ENCODE data around the gene DIP2B. TPM values are rescaled to one million over a fixed set of nuclear protein-coding genes. Genes with fewer than 3 reads are reported as not detected.
"Not testable (repeated sequence)": the region's sequence is repeated elsewhere in the genome, so short reads cannot be mapped to it uniquely, and the experiment has no call there.

The DIP2B gene
- total RNA-seq, 4 donors from 2014 or later = 68.6 to 97.2 (median 73.7) TPM

- Histone ChIP-seq H3K27ac (peak overlapping the region; percentile 99), H3K4me1 (peaks cover 46% of the 10 kb centered on the region), H3K36me3 (no peaks in the 10 kb centered on the region), H3K4me3 (peak overlapping the region; percentile 92), H3K27me3 (no peaks in the 10 kb centered on the region), H3K9me3 (no peaks in the 10 kb centered on the region)
- 12% methylated on average over 13 of the region's 13 CpGs for WGBS
- TF ChIP-seq CTCF (IDR thresholded peaks at IDR 0.05) = peak; percentile 29 to 60
- no peak for TF ChIP-seq POLR2AphosphoS5 (IDR thresholded peaks at IDR 0.05)
- no peak for DNase-seq (ENCODE audit: low spot score in 2 of 2)
These were observed 260.5 kb downstream of the DIP2B start for GRCh38 chr12:50765095-50765911.

GRCh38 chr12:50768391-50768790 is 263.6 kb downstream of the DIP2B start:
- DNase-seq (ENCODE audit: low spot score in 2 of 2) = no peak
- H3K4me1 ChIP-seq = peaks cover 27% of the 10 kb centered on the region
- H3K4me3 ChIP-seq = no peak overlapping the region
- H3K9me3 ChIP-seq = no peaks in the 10 kb centered on the region
- H3K36me3 ChIP-seq = peaks cover 7% of the 10 kb centered on the region
- H3K27me3 ChIP-seq = no peaks in the 10 kb centered on the region
- H3K27ac ChIP-seq = no peak overlapping the region
- WGBS = 49% methylated on average over 3 of the region's 3 CpGs
- no peak for TF ChIP-seq EP300 (IDR thresholded peaks at IDR 0.05)
- no peak for TF ChIP-seq POLR2A (IDR thresholded peaks at IDR 0.05)
- no peak for TF ChIP-seq POLR2AphosphoS5 (IDR thresholded peaks at IDR 0.05)

GRCh38 chr12:50768813-50769212 is 264.0 kb downstream of the DIP2B start:
- H3K9me3 ChIP-seq; H3K36me3 ChIP-seq; H3K27me3 ChIP-seq; H3K4me3 ChIP-seq; DNase-seq (ENCODE audit: low spot score in 2 of 2); H3K27ac ChIP-seq: not testable (repeated sequence)
- peaks cover 27% of the 10 kb centered on the region for H3K4me1 ChIP-seq
- WGBS = 67% methylated on average over 2 of the region's 2 CpGs

GRCh38 chr12:50771409-50771808 is 266.6 kb downstream of the DIP2B start:
- Histone ChIP-seq H3K27me3 (no peaks in the 10 kb centered on the region), H3K27ac (no peak overlapping the region), H3K36me3 (peaks cover 7% of the 10 kb centered on the region), H3K4me3 (no peak overlapping the region), H3K4me1 (peaks cover 12% of the 10 kb centered on the region), H3K9me3 (no peaks in the 10 kb centered on the region)
- WGBS = 100% methylated on average over 5 of the region's 5 CpGs
- TF ChIP-seq EP300 (IDR thresholded peaks at IDR 0.05) = no peak
- TF ChIP-seq CTCF (IDR thresholded peaks at IDR 0.05) = no peak
- no peak for TF ChIP-seq POLR2A (IDR thresholded peaks at IDR 0.05)
- no peak for TF ChIP-seq POLR2AphosphoS5 (IDR thresholded peaks at IDR 0.05)
- DNase-seq (ENCODE audit: low spot score in 2 of 2) = no peak

GRCh38 chr12:50772470-50772869 is 267.7 kb downstream of the DIP2B start:
- TF ChIP-seq EP300 (IDR thresholded peaks at IDR 0.05) (no peak), POLR2AphosphoS5 (IDR thresholded peaks at IDR 0.05) (no peak), POLR2A (IDR thresholded peaks at IDR 0.05) (no peak), CTCF (IDR thresholded peaks at IDR 0.05) (no peak)
- WGBS = 93% methylated on average over 5 of the region's 5 CpGs
- no peak overlapping the region for H3K4me3 ChIP-seq

GRCh38 chr12:50772877-50773276 is 268.1 kb downstream of the DIP2B start:
- Histone ChIP-seq H3K27ac (no peak overlapping the region), H3K9me3 (no peaks in the 10 kb centered on the region), H3K4me1 (peaks cover 9% of the 10 kb centered on the region), H3K27me3 (no peaks in the 10 kb centered on the region), H3K36me3 (peaks cover 7% of the 10 kb centered on the region), H3K4me3 (no peak overlapping the region)
- no peak for DNase-seq (ENCODE audit: low spot score in 2 of 2)
- WGBS = 100% methylated on average over 2 of the region's 2 CpGs
- TF ChIP-seq CTCF (IDR thresholded peaks at IDR 0.05) = no peak
- TF ChIP-seq EP300 (IDR thresholded peaks at IDR 0.05) = no peak
- no peak for TF ChIP-seq POLR2A (IDR thresholded peaks at IDR 0.05)
- no peak for TF ChIP-seq POLR2AphosphoS5 (IDR thresholded peaks at IDR 0.05)

More at GRCh38 chr12:50772470-50772869, 267.7 kb downstream of the DIP2B start:
- H3K4me1 ChIP-seq = peaks cover 9% of the 10 kb centered on the region
- no peak overlapping the region for H3K27ac ChIP-seq
- no peaks in the 10 kb centered on the region for H3K9me3 ChIP-seq
- H3K27me3 ChIP-seq = no peaks in the 10 kb centered on the region
- DNase-seq (ENCODE audit: low spot score in 2 of 2) = no peak
- H3K36me3 ChIP-seq = peaks cover 7% of the 10 kb centered on the region

All from suprapubic skin (tissue), 4 donors.